Measurements from ENCODE around the gene SIX5.
"Not testable (repeated sequence)": the region's sequence is repeated elsewhere in the genome, so short reads cannot be mapped to it uniquely, and the experiment has no call there.

SIX5 gene

GRCh38 chr19:45752639-45753038 lies 16.4 kb downstream of the SIX5 start:
- DNase-seq: no peak

- not testable (repeated sequence) for DNase-seq
Observed at GRCh38 chr19:45751483-45751882, 17.6 kb downstream of the SIX5 start.

GRCh38 chr19:45747513-45747912 lies 21.5 kb downstream of the SIX5 start:
- DNase-seq: no peak

GRCh38 chr19:45746866-45747265 lies 22.2 kb downstream of the SIX5 start:
- no peak for DNase-seq

GRCh38 chr19:45745606-45746005 lies 23.4 kb downstream of the SIX5 start:
- no peak for DNase-seq

GRCh38 chr19:45742969-45743368 lies 26.1 kb downstream of the SIX5 start:
- DNase-seq: no peak

GRCh38 chr19:45739498-45740439 lies 29.3 kb downstream of the SIX5 start:
- DNase-seq: no peak

GRCh38 chr19:45733160-45733810 lies 35.8 kb downstream of the SIX5 start, which contains the start of gene MEIOSIN:
TSS of gene MEIOSIN (plus strand) at chr19:45733439. CDS start at chr19:45735377, 1,938 bp downstream.
- no peak for DNase-seq

GRCh38 chr19:45730368-45731288 lies 38.4 kb downstream of the SIX5 start, which contains the start of gene FBXO46:
TSS of gene FBXO46 (minus strand) at chr19:45730896. CDS start at chr19:45713495, 17,401 bp downstream.
- peak; percentile 97 for DNase-seq

GRCh38 chr19:45729800-45730290 lies 39.2 kb downstream of the SIX5 start:
- DNase-seq: no peak

- not testable (repeated sequence) for DNase-seq
Observed at GRCh38 chr19:45728683-45729082, 40.4 kb downstream of the SIX5 start.

GRCh38 chr19:45720065-45720464 lies 49.0 kb downstream of the SIX5 start:
- not testable (repeated sequence) for DNase-seq

GRCh38 chr19:45717983-45718650 lies 50.9 kb downstream of the SIX5 start:
- DNase-seq: no peak

- peak; percentile 97 for DNase-seq
Observed at GRCh38 chr19:45717131-45717982, 51.7 kb downstream of the SIX5 start.

- DNase-seq: no peak
Observed at GRCh38 chr19:45716359-45717130, 52.5 kb downstream of the SIX5 start.

GRCh38 chr19:45715139-45715538 lies 53.9 kb downstream of the SIX5 start:
- DNase-seq: no peak
